ENCODE results near the gene HS2ST1. TPM values are rescaled to one million over a fixed set of nuclear protein-coding genes. Genes with fewer than 3 reads are reported as not detected.
A peak's percentile ranks its signal among the peaks of the same experiment; 100 is the strongest.

Gene HS2ST1
- total RNA-seq, 4 donors from 2014 or later, result 6.3 to 11.7 (median 10.3) TPM

- H3K27ac ChIP-seq, result no peak overlapping the region
- TF ChIP-seq POLR2AphosphoS5 (IDR thresholded peaks at IDR 0.05), result no peak
- TF ChIP-seq CTCF (IDR thresholded peaks at IDR 0.05), result no peak
- TF ChIP-seq EP300 (IDR thresholded peaks at IDR 0.05), result no peak
- TF ChIP-seq POLR2A (IDR thresholded peaks at IDR 0.05), result no peak
- 91% methylated on average over 3 of the region's 3 CpGs for WGBS
- H3K27me3 ChIP-seq, result no peaks in the 10 kb centered on the region
- H3K4me1 ChIP-seq, result peaks cover 24% of the 10 kb centered on the region
- H3K4me3 ChIP-seq, result no peak overlapping the region
- H3K36me3 ChIP-seq, result no peaks in the 10 kb centered on the region
- no peaks in the 10 kb centered on the region for H3K9me3 ChIP-seq
- no peak for DNase-seq (ENCODE audit: low spot score in 2 of 2)
These were observed 213.1 kb downstream of the HS2ST1 start for GRCh38 chr1:87127581-87127980.

DNA sequence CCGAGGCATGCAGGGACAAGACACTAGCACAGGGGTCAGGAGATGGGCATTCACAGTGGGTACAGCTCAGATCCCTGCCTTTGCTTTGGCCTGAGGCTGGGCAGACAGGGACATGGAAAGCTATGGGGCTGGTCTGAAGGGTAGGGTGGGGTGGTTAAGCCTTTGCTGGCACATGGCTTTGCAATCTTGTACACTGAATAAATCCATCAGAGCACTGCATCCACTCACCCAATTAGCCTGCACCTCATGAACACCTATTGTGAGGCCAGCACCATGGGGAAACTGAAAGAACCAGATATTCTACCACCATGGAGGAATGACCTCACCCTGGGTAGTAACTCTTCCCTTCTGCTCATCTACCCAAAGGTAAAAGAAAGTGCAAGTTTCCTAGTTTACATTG is 214.6 kb downstream of the HS2ST1 start:
- peak overlapping the region; percentile 57 for H3K27ac ChIP-seq
- H3K36me3 ChIP-seq, result no peaks in the 10 kb centered on the region
- H3K9me3 ChIP-seq, result no peaks in the 10 kb centered on the region
- H3K4me3 ChIP-seq, result no peak overlapping the region
- H3K4me1 ChIP-seq, result peaks cover 25% of the 10 kb centered on the region
- no peaks in the 10 kb centered on the region for H3K27me3 ChIP-seq
- TF ChIP-seq CTCF (IDR thresholded peaks at IDR 0.05) (no peak), POLR2A (IDR thresholded peaks at IDR 0.05) (no peak), POLR2AphosphoS5 (IDR thresholded peaks at IDR 0.05) (no peak), EP300 (IDR thresholded peaks at IDR 0.05) (no peak)
- no peak for DNase-seq (ENCODE audit: low spot score in 2 of 2)
- WGBS, result 71% methylated on average over 1 of the region's 1 CpG

DNA sequence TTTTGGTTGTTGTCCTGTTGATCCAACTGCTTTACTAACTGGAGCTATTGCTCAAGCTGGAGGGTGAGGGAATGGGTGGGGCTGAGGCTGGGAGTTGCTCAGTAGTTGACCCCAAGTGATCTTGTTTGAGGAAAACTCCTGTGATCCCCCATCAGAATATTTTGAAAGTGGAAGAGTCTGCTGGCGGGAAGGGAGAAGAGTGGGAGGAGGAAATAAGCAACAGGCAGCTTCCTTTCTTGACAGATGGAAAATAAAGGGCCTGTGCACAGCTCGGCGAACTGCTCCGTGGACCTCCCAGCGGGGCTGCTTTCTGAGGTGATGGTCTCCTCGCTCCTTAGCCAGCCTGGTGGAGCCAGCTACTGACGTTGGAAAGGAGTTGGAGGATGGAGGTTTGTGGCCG is 215.2 kb downstream of the HS2ST1 start:
- H3K36me3 ChIP-seq, result no peaks in the 10 kb centered on the region
- no peaks in the 10 kb centered on the region for H3K9me3 ChIP-seq
- no peak for DNase-seq (ENCODE audit: low spot score in 2 of 2)
- H3K27ac ChIP-seq, result peak overlapping the region; percentile 57
- WGBS, result 59% methylated on average over 8 of the region's 8 CpGs
- no peak for TF ChIP-seq CTCF (IDR thresholded peaks at IDR 0.05)
- peaks cover 25% of the 10 kb centered on the region for H3K4me1 ChIP-seq
- peak overlapping the region; percentile 5 for H3K4me3 ChIP-seq
- no peaks in the 10 kb centered on the region for H3K27me3 ChIP-seq

- Histone ChIP-seq H3K4me1 (peaks cover 25% of the 10 kb centered on the region), H3K9me3 (no peaks in the 10 kb centered on the region), H3K4me3 (no peak overlapping the region), H3K27me3 (no peaks in the 10 kb centered on the region), H3K27ac (peak overlapping the region; percentile 57), H3K36me3 (no peaks in the 10 kb centered on the region)
- no peak for DNase-seq (ENCODE audit: low spot score in 2 of 2)
- 96% methylated on average over 4 of the region's 4 CpGs for WGBS
- no peak for TF ChIP-seq POLR2AphosphoS5 (IDR thresholded peaks at IDR 0.05)
- TF ChIP-seq CTCF (IDR thresholded peaks at IDR 0.05), result no peak
- no peak for TF ChIP-seq EP300 (IDR thresholded peaks at IDR 0.05)
- no peak for TF ChIP-seq POLR2A (IDR thresholded peaks at IDR 0.05)
These were observed 216.0 kb downstream of the HS2ST1 start for GRCh38 chr1:87130438-87130837.

- H3K36me3 ChIP-seq, result no peaks in the 10 kb centered on the region
- no peaks in the 10 kb centered on the region for H3K9me3 ChIP-seq
- WGBS, result 0% methylated on average over 4 of the region's 32 CpGs
- peak; percentile 82 to 87 for DNase-seq (ENCODE audit: low spot score in 2 of 2)
- TF ChIP-seq POLR2A (IDR thresholded peaks at IDR 0.05) (no peak), CTCF (IDR thresholded peaks at IDR 0.05) (peak; percentile 70 to 90)
- no peaks in the 10 kb centered on the region for H3K27me3 ChIP-seq
- H3K27ac ChIP-seq, result no peak overlapping the region
- H3K4me1 ChIP-seq, result peaks cover 25% of the 10 kb centered on the region
- H3K4me3 ChIP-seq, result peak overlapping the region; percentile 46
These were observed 217.4 kb downstream of the HS2ST1 start for GRCh38 chr1:87131809-87132283.
